ENCODE data around the gene FZD10.

The FZD10 gene

DNA sequence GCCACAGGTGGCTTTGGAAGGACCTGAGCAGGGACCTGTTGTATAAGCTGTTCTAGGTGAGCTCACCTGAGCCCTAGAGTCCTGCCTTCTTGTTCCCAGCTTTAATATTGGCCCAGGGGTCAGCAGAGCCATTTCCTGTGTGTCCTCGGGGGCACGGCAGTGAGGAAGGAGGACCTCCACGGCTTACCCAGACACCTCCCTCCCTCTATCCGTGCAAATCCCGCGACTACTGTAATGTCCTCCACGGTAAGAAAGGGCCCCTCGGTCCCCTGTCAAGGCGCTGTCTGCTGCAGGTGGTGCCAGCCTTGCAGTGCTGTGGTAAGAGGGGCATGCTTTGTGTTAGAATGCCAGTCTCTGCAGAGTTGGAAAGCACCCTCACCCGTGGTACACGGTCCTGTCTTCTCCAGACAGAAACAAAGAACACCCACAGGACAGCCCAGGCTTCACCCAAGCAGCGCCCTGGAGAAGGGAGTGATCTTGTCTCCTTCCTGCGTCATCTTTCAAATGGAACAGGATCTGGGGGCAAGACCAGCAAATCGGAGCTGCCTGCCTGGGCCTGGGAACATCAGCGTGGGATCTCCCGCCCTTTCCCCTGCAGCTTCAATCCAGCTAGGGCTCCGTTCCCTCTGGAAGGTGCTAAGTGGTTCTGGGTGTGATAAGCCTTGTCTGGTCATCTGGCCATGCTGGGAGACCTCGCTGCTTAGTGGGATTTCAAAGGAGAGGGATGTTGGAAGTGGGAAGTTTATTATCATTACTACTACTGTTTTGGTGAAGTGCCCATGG, 20.2 kb upstream of the FZD10 start:
- no peaks in the 10 kb centered on the region for H3K36me3 ChIP-seq (ENCODE audit: insufficient read depth)
- no peaks in the 10 kb centered on the region for H3K79me2 ChIP-seq (ENCODE audit: insufficient read depth, low read depth)
- H2AFZ ChIP-seq (ENCODE audit: low read depth) = no peak overlapping the region
- H4K20me1 ChIP-seq (ENCODE audit: insufficient read depth) = no peaks in the 10 kb centered on the region
- no peak overlapping the region for H3K4me2 ChIP-seq
- H3K9ac ChIP-seq = no peak overlapping the region
- H3K27me3 ChIP-seq (ENCODE audit: insufficient read depth, low read depth) = peaks cover 2% of the 10 kb centered on the region; the same call in 1 of the 2 replicates
- no peak overlapping the region for H3K4me3 ChIP-seq (IDR thresholded peaks at IDR 0.05; ENCODE audit: insufficient read depth, low read depth, low read length)
- no peak overlapping the region for H3K27ac ChIP-seq
- TF ChIP-seq, protein P1, sequence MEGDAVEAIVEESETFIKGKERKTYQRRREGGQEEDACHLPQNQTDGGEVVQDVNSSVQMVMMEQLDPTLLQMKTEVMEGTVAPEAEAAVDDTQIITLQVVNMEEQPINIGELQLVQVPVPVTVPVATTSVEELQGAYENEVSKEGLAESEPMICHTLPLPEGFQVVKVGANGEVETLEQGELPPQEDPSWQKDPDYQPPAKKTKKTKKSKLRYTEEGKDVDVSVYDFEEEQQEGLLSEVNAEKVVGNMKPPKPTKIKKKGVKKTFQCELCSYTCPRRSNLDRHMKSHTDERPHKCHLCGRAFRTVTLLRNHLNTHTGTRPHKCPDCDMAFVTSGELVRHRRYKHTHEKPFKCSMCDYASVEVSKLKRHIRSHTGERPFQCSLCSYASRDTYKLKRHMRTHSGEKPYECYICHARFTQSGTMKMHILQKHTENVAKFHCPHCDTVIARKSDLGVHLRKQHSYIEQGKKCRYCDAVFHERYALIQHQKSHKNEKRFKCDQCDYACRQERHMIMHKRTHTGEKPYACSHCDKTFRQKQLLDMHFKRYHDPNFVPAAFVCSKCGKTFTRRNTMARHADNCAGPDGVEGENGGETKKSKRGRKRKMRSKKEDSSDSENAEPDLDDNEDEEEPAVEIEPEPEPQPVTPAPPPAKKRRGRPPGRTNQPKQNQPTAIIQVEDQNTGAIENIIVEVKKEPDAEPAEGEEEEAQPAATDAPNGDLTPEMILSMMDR (conservative IDR thresholded peaks at IDR 0.05; ENCODE audit: low read depth, low read length) = no peak
- H3K4me1 ChIP-seq (ENCODE audit: low read depth, poor library complexity, severe bottlenecking) = no peaks in the 10 kb centered on the region

DNA sequence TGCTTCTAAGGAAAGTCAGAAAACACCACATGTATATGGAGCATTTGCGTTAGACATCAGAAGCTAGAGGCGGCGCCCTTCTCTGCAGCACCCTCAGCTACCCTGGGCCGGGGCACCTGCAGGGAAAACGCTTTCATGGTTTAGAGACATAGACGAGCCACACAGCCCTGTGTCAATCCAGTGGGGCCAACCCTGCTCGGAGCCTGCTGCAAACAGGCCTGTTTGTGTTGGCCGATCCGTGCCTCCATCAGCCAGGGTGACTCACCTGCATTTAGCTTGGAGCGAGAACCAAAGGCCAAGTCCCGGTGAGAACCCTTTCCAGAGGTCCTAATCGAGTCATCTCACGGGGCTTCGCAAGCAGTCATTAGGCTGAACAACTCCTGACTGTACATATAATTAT, 19.5 kb upstream of the FZD10 start:
- no peak overlapping the region for H3K4me3 ChIP-seq (IDR thresholded peaks at IDR 0.05; ENCODE audit: insufficient read depth, low read depth, low read length)
- H3K36me3 ChIP-seq (ENCODE audit: insufficient read depth) = no peaks in the 10 kb centered on the region
- TF ChIP-seq, protein P1 (conservative IDR thresholded peaks at IDR 0.05; ENCODE audit: low read depth, low read length) = no peak
- no peak overlapping the region for H3K27ac ChIP-seq
- H3K9ac ChIP-seq = no peak overlapping the region
- H4K20me1 ChIP-seq (ENCODE audit: insufficient read depth) = no peaks in the 10 kb centered on the region
- no peak overlapping the region for H2AFZ ChIP-seq (ENCODE audit: low read depth)
- H3K4me2 ChIP-seq = no peak overlapping the region
- no peaks in the 10 kb centered on the region for H3K79me2 ChIP-seq (ENCODE audit: insufficient read depth, low read depth)
- H3K27me3 ChIP-seq (ENCODE audit: insufficient read depth, low read depth) = peaks cover 2% of the 10 kb centered on the region; the same call in 1 of the 2 replicates
- H3K4me1 ChIP-seq (ENCODE audit: low read depth, poor library complexity, severe bottlenecking) = no peaks in the 10 kb centered on the region

DNA sequence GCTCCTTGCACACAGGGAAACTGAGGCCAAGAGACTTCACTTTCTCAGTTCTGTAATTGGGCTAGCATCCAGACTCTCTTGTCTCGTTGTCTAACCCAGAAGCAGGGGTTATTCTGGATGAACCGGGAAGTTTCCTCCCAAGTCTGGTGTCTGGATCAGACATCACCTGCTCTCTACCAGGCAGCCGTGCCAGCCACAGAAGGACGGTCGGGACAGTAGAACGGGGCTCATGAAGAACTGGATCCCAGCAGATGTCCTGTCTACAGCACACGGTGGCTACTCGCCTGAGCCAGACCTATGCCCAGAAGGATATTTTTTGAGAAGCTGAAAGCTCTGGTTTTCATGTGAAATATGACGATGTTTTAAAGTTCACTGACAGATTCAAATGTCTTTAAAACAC, 19.1 kb upstream of the FZD10 start:
- no peaks in the 10 kb centered on the region for H3K79me2 ChIP-seq (ENCODE audit: insufficient read depth, low read depth)
- H4K20me1 ChIP-seq (ENCODE audit: insufficient read depth) = no peaks in the 10 kb centered on the region
- no peak overlapping the region for H3K27ac ChIP-seq
- no peak overlapping the region for H2AFZ ChIP-seq (ENCODE audit: low read depth)
- H3K27me3 ChIP-seq (ENCODE audit: insufficient read depth, low read depth) = peaks cover 2% of the 10 kb centered on the region; the same call in 1 of the 2 replicates
- H3K4me2 ChIP-seq = no peak overlapping the region
- H3K4me1 ChIP-seq (ENCODE audit: low read depth, poor library complexity, severe bottlenecking) = no peaks in the 10 kb centered on the region
- H3K4me3 ChIP-seq (IDR thresholded peaks at IDR 0.05; ENCODE audit: insufficient read depth, low read depth, low read length) = no peak overlapping the region
- H3K9ac ChIP-seq = no peak overlapping the region
- TF ChIP-seq, protein P1 (conservative IDR thresholded peaks at IDR 0.05; ENCODE audit: low read depth, low read length) = no peak
- no peaks in the 10 kb centered on the region for H3K36me3 ChIP-seq (ENCODE audit: insufficient read depth)

DNA sequence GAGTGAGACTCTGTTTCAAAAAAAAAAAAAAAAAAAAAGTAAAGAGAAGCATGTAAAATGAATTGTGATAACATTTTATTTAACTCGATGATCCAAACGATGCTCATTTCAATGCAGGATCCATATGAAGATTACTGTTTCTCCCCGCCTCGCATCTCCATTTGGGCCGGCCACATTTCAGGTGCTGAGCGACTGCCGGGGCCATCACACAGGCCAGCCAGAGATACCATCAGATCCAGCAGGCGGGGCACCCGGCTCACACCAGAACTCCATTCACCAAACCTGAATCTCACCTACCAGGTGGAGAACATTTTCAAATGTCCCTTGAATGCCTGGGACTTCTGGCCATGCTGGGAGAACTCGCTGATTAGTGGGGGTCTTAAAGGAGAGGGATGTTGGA, 18.0 kb upstream of the FZD10 start:
- Histone ChIP-seq H3K27ac (no peak overlapping the region), H3K36me3 (ENCODE audit: insufficient read depth) (no peaks in the 10 kb centered on the region), H3K4me3 (IDR thresholded peaks at IDR 0.05; ENCODE audit: insufficient read depth, low read depth, low read length) (no peak overlapping the region), H3K4me2 (no peak overlapping the region), H3K79me2 (ENCODE audit: insufficient read depth, low read depth) (no peaks in the 10 kb centered on the region), H3K27me3 (ENCODE audit: insufficient read depth, low read depth) (peaks cover 2% of the 10 kb centered on the region; the same call in 1 of the 2 replicates), H3K4me1 (ENCODE audit: low read depth, poor library complexity, severe bottlenecking) (no peaks in the 10 kb centered on the region), H2AFZ (ENCODE audit: low read depth) (no peak overlapping the region), H3K9ac (no peak overlapping the region), H4K20me1 (ENCODE audit: insufficient read depth) (no peaks in the 10 kb centered on the region)
- TF ChIP-seq, protein P1 (conservative IDR thresholded peaks at IDR 0.05; ENCODE audit: low read depth, low read length) = no peak
